GM21367 (cell line): ENCODE measurements around the gene NCOA6.
A peak's percentile ranks its signal among the peaks of the same experiment; 100 is the strongest.

Experiments
- ATAC-seq: cut with Tn5 transposase; IDR thresholded peaks from one replicate; pipeline ENCODE4 v1.9.1; 2021; ENCODE audit not compliant: unreplicated experiment

Gene NCOA6

GRCh38 chr20:34705397-34706301 lies 119.8 kb downstream of the NCOA6 start:
- ATAC-seq = no peak

GRCh38 chr20:34705008-34705396 lies 120.4 kb downstream of the NCOA6 start:
- ATAC-seq = no peak

DNA sequence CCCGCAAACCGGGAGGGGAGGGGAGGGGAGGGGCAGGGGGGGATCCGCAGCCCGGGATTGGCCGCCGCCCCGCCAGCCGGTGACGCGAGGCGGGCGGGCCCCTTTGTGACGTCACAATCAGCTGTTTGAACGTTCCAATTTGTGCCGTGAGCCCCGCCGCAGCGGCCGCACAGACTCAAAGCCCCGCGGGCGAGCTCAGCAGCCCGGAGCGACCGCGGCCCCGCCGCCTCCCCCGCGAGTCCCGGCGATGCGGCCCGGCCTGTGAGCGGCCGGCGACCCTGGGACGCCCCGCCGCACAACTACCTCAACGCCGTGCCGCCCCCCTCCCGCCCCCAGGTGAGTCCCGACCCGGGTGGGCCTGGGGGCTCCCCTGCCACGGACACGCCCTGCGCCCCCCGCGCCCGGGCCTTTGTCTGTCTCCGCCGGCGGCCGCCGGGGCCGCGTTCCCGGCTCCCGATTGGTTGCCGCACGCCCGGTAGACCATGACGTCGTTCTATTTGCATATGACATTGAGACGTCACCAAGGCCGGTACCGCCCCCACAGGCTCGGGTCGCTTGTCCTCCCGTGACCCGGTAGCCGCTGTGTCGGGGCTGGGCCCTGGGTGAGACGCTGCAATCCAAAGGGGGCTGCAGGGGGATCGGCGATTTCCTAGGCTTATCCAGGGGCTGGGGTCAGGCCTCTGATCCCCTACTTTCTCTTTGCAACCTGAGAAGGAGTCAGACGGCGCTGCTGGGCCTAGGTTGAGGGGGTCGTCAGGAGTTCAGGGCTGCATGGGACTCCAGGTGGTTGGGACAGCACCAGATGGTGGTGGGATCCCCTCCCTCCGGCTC lies 121.1 kb downstream of the NCOA6 start, which contains the start of gene TP53INP2:
TSS of gene TP53INP2 (plus strand) at position 168 of the 831 bp plus-strand sequence. CDS start 4,396 bp downstream, outside the sequence.
- ATAC-seq = no peak

- ATAC-seq = no peak
These were observed 121.9 kb downstream of the NCOA6 start for GRCh38 chr20:34703424-34704176.

- ATAC-seq = no peak
These were observed 122.4 kb downstream of the NCOA6 start for GRCh38 chr20:34703061-34703423.

GRCh38 chr20:34701405-34702085 lies 123.9 kb downstream of the NCOA6 start:
- ATAC-seq = no peak

GRCh38 chr20:34693414-34693813 lies 132.0 kb downstream of the NCOA6 start:
- no peak for ATAC-seq

GRCh38 chr20:34691838-34692237 lies 133.6 kb downstream of the NCOA6 start:
- no peak for ATAC-seq

DNA sequence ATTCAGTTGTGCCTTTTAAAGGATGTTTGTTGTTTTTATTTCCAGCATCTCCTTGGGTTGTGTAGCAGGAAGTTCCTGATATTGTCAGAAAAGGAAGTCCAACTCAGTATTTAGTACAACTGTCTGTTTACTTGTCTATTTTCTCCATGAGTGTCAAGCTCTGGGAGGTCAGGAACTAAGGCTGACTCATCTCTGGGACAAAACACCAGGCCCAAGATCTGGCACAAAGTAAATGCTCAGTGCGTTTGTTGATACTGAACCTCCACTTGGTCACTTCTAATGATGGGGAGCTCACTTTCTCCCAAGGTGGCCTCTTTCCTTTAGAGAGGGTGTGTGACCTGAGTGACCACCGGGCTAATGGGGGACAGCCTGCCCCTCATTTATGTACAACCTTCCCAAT lies 136.0 kb downstream of the NCOA6 start:
- ATAC-seq = no peak

GRCh38 chr20:34683667-34684066 lies 141.8 kb downstream of the NCOA6 start:
- ATAC-seq = no peak

DNA sequence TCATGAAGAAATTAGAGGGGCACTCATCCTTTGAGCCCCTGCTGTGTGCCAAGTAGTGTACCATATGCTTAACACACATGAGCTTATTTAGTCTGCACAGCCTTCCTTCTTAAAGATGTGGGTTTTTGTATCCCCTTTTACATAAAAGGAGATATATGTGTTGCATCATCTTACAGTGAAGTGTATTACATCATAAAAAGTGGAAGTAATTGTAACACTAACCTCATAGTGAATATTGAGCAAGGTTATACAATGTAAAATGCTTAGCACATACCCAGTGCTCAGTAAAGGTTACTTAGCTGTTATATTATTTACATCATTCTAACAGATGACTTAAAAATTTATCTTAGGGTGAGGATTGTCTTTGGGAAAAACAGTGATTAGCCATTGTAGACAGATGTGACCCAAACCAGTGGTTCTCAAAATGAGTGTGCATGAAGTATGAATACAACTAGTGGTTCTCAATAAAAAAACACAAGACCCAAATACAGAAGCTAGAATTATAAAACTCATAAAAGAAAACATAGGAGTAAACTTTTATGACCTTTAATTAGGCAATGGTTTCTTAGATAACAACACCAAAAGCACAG lies 144.8 kb downstream of the NCOA6 start:
- ATAC-seq = no peak

- ATAC-seq = peak; percentile 90
These were observed 148.6 kb downstream of the NCOA6 start, which contains the start of gene PIGU for GRCh38 chr20:34676642-34677373. PIGU (minus strand) TSS chr20:34677092; CDS start chr20:34677085, 7 bp downstream.

DNA sequence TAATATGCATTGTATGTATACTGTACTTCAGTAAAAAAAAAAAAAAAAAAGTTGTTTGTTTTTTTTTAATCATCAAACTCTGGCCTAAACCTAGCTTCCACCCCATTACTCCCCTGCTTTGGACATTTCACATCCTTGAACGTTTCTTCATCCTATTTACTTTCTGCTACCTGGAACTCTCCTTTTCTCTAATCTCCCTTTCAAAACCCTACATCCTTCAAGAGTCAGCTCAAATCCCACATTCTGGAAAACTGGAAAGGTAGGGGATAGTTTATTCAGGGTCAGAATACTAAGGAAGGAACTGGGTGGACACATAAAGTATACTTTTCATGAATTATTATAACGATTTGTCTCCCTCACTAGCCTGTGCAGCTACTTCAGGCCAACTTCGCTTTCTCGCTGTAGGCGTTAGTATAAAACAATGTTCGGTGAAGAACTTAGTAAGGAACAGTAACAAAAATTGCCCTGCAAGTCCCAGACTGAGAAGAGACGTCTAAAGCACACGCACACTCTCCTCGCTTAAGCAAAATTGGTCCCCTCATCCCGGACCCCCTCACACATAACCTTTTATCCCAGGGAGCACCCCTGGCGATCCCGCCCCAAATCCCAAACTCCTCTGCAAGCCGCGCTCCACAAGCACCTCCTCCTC lies 149.3 kb downstream of the NCOA6 start:
- ATAC-seq = no peak

DNA sequence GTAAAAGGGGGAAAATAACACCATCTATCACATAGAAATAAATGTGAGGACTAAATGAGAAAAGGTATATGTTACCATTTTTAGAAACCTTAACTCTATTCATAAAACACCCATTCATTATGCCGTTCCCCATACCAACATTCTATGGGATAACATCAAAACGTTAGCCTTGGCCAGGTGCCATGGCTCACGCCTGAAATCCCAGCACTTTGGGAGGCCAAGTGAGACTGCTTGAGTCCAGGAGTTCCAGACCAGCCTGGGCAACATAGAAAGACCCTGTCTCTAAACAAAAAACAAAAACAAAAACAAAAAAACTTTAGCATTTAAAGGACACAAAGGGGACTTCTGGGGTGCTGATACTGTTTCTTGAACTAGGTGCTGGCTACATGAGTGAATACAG lies 149.9 kb downstream of the NCOA6 start:
- ATAC-seq = no peak

DNA sequence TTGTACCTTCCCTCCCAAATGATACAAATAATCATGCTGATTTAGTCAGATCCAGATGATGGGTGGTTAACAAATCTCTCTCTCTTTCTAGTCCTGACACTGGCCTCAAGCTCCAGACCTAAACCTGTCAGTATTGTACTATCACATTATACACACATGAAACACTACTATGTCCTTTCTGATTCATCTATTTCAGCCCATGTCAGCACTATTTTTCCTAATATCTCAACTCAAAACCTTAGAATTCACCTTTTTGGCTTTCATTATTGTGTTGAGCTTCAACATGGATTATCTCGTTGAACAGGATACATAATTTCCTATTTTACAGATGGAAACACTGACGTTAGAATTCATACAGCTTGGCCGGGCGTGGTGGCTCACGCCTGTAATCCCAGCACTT lies 152.0 kb downstream of the NCOA6 start:
- no peak for ATAC-seq

DNA sequence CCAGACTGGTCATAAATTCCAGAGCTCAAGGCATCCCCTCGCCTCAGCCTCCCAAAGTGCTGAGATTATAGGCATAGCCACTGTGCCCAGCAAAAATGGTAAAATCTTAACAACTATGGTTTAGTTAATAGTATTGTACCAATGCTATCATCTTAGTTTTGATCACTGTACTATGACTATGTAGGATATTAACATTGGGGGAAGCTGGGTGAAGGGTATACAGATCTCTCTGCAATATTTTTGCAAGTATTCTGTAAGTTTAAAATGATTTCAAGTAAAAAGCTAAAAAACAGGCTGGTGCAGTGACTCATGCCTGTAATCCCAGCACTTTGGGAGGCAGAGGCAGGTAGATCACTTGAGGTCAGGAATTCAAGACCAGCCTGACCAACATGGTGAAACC lies 156.4 kb downstream of the NCOA6 start:
- no peak for ATAC-seq
